ENCODE data around the gene SPOCK1. TPM values are rescaled to one million over a fixed set of nuclear protein-coding genes. Genes with fewer than 3 reads are reported as not detected.

SPOCK1 gene
- total and polyA plus RNA-seq, 2 experiments from 2014 or later = 8.2 to 10.5 TPM

- Mint-ChIP-seq H3K4me3 (no peak overlapping the region), H3K9me3 (no peaks in the 10 kb centered on the region), H3K36me3 (ENCODE audit: low read depth) (no peaks in the 10 kb centered on the region), H3K4me1 (no peaks in the 10 kb centered on the region), H3K27me3 (ENCODE audit: insufficient read depth, low read depth, poor library complexity) (peaks cover 3% of the 10 kb centered on the region), H3K27ac (no peak overlapping the region)
- DNase-seq (ENCODE audit: low spot score) (no peak), ATAC-seq (no peak)
- H3K4me3 ChIP-seq = no peak overlapping the region
- no peak overlapping the region for H3K27ac ChIP-seq (ENCODE audit: low read depth)
- TF ChIP-seq, protein P1, sequence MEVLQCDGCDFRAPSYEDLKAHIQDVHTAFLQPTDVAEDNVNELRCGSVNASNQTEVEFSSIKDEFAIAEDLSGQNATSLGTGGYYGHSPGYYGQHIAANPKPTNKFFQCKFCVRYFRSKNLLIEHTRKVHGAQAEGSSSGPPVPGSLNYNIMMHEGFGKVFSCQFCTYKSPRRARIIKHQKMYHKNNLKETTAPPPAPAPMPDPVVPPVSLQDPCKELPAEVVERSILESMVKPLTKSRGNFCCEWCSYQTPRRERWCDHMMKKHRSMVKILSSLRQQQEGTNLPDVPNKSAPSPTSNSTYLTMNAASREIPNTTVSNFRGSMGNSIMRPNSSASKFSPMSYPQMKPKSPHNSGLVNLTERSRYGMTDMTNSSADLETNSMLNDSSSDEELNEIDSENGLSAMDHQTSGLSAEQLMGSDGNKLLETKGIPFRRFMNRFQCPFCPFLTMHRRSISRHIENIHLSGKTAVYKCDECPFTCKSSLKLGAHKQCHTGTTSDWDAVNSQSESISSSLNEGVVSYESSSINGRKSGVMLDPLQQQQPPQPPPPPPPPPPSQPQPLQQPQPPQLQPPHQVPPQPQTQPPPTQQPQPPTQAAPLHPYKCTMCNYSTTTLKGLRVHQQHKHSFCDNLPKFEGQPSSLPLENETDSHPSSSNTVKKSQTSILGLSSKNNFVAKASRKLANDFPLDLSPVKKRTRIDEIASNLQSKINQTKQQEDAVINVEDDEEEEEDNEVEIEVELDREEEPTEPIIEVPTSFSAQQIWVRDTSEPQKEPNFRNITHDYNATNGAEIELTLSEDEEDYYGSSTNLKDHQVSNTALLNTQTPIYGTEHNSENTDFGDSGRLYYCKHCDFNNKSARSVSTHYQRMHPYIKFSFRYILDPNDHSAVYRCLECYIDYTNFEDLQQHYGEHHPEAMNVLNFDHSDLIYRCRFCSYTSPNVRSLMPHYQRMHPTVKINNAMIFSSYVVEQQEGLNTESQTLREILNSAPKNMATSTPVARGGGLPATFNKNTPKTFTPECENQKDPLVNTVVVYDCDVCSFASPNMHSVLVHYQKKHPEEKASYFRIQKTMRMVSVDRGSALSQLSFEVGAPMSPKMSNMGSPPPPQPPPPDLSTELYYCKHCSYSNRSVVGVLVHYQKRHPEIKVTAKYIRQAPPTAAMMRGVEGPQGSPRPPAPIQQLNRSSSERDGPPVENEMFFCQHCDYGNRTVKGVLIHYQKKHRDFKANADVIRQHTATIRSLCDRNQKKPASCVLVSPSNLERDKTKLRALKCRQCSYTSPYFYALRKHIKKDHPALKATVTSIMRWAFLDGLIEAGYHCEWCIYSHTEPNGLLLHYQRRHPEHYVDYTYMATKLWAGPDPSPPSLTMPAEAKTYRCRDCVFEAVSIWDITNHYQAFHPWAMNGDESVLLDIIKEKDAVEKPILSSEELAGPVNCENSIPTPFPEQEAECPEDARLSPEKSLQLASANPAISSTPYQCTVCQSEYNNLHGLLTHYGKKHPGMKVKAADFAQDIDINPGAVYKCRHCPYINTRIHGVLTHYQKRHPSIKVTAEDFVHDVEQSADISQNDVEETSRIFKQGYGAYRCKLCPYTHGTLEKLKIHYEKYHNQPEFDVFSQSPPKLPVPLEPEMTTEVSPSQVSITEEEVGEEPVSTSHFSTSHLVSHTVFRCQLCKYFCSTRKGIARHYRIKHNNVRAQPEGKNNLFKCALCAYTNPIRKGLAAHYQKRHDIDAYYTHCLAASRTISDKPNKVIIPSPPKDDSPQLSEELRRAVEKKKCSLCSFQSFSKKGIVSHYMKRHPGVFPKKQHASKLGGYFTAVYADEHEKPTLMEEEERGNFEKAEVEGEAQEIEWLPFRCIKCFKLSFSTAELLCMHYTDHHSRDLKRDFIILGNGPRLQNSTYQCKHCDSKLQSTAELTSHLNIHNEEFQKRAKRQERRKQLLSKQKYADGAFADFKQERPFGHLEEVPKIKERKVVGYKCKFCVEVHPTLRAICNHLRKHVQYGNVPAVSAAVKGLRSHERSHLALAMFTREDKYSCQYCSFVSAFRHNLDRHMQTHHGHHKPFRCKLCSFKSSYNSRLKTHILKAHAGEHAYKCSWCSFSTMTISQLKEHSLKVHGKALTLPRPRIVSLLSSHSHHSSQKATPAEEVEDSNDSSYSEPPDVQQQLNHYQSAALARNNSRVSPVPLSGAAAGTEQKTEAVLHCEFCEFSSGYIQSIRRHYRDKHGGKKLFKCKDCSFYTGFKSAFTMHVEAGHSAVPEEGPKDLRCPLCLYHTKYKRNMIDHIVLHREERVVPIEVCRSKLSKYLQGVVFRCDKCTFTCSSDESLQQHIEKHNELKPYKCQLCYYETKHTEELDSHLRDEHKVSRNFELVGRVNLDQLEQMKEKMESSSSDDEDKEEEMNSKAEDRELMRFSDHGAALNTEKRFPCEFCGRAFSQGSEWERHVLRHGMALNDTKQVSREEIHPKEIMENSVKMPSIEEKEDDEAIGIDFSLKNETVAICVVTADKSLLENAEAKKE (CRISPR knock-in tag; IDR thresholded peaks at IDR 0.05) = no peak
- TF ChIP-seq, protein P2, sequence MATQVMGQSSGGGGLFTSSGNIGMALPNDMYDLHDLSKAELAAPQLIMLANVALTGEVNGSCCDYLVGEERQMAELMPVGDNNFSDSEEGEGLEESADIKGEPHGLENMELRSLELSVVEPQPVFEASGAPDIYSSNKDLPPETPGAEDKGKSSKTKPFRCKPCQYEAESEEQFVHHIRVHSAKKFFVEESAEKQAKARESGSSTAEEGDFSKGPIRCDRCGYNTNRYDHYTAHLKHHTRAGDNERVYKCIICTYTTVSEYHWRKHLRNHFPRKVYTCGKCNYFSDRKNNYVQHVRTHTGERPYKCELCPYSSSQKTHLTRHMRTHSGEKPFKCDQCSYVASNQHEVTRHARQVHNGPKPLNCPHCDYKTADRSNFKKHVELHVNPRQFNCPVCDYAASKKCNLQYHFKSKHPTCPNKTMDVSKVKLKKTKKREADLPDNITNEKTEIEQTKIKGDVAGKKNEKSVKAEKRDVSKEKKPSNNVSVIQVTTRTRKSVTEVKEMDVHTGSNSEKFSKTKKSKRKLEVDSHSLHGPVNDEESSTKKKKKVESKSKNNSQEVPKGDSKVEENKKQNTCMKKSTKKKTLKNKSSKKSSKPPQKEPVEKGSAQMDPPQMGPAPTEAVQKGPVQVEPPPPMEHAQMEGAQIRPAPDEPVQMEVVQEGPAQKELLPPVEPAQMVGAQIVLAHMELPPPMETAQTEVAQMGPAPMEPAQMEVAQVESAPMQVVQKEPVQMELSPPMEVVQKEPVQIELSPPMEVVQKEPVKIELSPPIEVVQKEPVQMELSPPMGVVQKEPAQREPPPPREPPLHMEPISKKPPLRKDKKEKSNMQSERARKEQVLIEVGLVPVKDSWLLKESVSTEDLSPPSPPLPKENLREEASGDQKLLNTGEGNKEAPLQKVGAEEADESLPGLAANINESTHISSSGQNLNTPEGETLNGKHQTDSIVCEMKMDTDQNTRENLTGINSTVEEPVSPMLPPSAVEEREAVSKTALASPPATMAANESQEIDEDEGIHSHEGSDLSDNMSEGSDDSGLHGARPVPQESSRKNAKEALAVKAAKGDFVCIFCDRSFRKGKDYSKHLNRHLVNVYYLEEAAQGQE (IDR thresholded peaks at IDR 0.05; ENCODE audit: unreplicated experiment) = no peak
- no peak for TF ChIP-seq EZH2phosphoT487 (IDR thresholded peaks at IDR 0.05; ENCODE audit: unreplicated experiment)
- TF ChIP-seq EZH2 (IDR thresholded peaks at IDR 0.05; ENCODE audit: low read depth, unreplicated experiment) = no peak
- no peak for TF ChIP-seq CTCF (conservative IDR thresholded peaks at IDR 0.05; ENCODE audit: low read depth in 2 of 2)
- no peak for TF ChIP-seq POLR2AphosphoS5 (IDR thresholded peaks at IDR 0.05; ENCODE audit: low read depth)
- TF ChIP-seq, protein P3, sequence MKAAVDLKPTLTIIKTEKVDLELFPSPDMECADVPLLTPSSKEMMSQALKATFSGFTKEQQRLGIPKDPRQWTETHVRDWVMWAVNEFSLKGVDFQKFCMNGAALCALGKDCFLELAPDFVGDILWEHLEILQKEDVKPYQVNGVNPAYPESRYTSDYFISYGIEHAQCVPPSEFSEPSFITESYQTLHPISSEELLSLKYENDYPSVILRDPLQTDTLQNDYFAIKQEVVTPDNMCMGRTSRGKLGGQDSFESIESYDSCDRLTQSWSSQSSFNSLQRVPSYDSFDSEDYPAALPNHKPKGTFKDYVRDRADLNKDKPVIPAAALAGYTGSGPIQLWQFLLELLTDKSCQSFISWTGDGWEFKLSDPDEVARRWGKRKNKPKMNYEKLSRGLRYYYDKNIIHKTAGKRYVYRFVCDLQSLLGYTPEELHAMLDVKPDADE (IDR thresholded peaks at IDR 0.05) = no peak
- no peak for TF ChIP-seq STAT1 (IDR thresholded peaks at IDR 0.05; ENCODE audit: unreplicated experiment)
- TF ChIP-seq NANOG (IDR thresholded peaks at IDR 0.05; ENCODE audit: borderline replicate concordance) = no peak
- TF ChIP-seq ZNF114 (CRISPR knock-in tag; IDR thresholded peaks at IDR 0.05) = no peak
- TF ChIP-seq ZNF331 (CRISPR knock-in tag; IDR thresholded peaks at IDR 0.05; ENCODE audit: low read depth) = no peak
- TF ChIP-seq CREB1 (CRISPR knock-in tag; IDR thresholded peaks at IDR 0.05; ENCODE audit: low read depth) = no peak
- no peak for TF ChIP-seq JUNB (IDR thresholded peaks at IDR 0.05; ENCODE audit: unreplicated experiment)
- H2AFZ ChIP-seq = no peak overlapping the region
- no peaks in the 10 kb centered on the region for H3K79me2 ChIP-seq (replicated peaks; ENCODE audit: insufficient read depth)
- H3K9me2 ChIP-seq (ENCODE audit: insufficient read depth) = no peaks in the 10 kb centered on the region
- H3K36me3 ChIP-seq (ENCODE audit: insufficient read depth) = no peaks in the 10 kb centered on the region
- H3K4me1 ChIP-seq (ENCODE audit: insufficient read depth) = no peaks in the 10 kb centered on the region
- no peaks in the 10 kb centered on the region for H4K20me1 ChIP-seq (replicated peaks; ENCODE audit: insufficient read depth)
- H3K27me3 ChIP-seq (ENCODE audit: insufficient read depth) = no peaks in the 10 kb centered on the region
- H3K4me2 ChIP-seq = no peak overlapping the region
- H3F3A ChIP-seq (replicated peaks; ENCODE audit: low read depth) = no peaks in the 10 kb centered on the region
Measured at GRCh38 chr5:137400571-137400970, 98.6 kb downstream of the SPOCK1 start.

Measured in GM23338 (cell line).